ENCODE results near the gene YTHDF1.
A peak's percentile ranks its signal among the peaks of the same experiment; 100 is the strongest.

YTHDF1 gene

DNA sequence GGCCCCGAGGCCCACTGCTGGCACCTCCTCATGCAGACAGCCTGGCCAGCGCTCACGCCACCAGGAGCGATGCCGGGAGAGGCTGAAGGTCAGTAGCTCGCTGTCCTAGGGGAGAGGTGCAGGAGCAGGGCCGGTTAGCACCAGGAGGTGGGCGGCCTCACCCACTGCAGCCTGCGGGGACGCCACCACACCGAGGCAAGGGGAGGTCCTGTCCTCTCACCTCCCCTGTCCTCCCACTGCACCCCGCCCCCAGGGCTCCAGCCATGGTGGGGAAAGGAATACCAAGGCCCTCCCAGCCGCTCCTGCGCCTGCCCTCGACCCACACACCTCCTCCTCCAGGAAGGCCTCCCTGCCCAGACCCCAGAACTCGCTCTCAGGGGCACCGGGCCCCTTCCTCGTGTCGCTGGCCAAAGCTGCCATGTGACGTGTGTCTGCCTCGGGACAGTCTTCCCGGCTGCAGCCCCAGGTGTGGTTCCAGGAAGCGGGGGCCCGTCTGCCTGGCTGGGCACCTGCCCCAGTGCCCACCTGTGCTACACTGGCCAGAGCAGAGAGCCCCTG lies 31.8 kb upstream of the YTHDF1 start:
- no peak for DNase-seq

- DNase-seq, result no peak
Observed at GRCh38 chr20:63246490-63247288, 30.8 kb upstream of the YTHDF1 start.

DNA sequence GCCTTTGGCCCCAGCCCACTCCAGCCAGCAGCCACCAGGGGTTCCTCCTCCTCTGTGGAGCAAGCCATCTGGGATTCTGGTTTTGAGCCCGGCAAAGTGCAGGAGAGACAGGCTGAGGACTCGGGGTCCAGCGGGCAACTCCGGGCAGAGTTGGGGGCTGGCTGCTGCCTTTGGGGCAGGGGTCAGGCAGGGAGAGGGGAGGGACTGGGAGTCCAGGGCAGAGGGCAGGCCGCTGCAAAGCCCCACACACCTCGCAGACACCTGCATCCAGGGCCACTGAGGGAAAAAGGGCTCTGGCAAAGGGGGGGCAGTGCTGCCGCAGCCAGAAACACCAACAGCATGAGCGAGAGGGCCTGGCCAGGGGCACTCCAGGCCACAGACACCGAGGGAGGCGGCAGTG lies 28.5 kb upstream of the YTHDF1 start:
- DNase-seq, result no peak

DNA sequence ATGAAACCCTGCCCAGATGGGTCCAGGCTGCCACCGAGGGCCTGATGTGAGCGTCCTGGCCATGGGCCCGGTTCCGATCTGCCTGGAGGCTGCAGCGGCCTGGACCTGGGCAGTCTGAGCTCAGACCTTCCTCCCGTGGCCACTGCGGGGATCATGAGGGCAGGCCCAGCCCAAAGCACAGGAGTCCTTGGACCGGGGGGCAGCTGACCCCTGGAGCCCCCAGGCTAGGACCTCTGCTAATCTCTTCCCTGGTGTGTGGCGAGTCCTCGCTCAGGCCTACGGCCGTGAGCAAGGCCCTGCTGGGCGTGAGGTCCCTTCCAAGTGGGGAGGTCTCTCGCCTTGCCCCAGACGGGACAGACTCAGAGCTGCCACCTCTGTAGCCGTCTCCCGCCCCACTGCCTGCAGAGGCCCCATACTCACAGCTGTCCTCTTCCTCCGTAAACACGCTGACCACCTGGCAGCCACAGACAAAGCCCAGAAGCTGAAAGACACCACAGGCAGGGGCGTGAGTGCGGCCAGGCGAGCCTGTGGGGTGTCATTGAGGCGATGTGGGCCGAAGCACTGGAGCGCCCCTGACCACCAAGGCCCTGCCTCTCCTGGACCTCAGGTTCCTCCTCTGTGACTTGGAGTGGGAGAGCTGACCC lies 27.8 kb upstream of the YTHDF1 start:
- DNase-seq, result no peak

DNA sequence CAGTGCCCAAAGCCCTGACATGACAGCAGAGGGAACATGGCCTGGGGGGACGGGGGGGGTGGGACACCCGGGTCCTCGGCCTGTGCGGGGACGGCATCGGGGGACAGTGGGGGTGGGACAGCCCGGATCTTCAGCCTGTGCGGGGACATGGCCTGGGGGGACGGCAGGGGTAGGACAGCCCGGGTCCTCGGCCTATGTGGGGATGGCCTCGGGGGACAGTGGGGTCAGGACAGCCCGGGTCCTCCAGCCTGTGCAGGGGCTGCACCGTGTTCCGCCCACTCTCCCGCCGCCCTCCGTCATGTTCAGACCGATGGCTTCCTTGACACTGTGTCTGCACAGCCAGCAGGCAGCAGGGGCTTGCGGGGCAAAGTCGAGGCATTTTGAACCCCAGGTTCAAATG lies 26.8 kb upstream of the YTHDF1 start:
- no peak for DNase-seq

DNA sequence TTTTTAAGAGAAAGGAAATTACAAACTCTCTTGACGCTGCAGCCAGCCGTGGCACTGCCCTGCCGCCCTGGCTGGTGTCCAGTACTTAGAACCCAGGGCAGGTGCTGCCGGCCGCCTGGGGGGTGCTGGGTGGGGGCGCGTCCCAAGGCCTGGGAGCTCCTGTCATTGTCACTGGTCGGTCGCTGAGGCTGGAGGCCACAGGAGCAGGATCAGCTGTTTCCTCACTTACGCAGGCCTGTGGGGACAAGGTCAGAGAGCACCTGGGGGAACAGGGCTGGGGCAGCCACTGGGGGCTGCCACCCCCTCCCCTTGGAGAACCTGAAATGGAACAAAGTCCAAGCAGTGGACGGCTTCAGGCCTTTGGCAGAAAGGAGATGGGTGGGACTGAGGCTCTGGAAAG lies 25.3 kb upstream of the YTHDF1 start:
- DNase-seq, result no peak

- no peak for DNase-seq
Observed at GRCh38 chr20:63240004-63240403, 24.1 kb upstream of the YTHDF1 start.

GRCh38 chr20:63239431-63239830 lies 23.5 kb upstream of the YTHDF1 start:
- no peak for DNase-seq

DNA sequence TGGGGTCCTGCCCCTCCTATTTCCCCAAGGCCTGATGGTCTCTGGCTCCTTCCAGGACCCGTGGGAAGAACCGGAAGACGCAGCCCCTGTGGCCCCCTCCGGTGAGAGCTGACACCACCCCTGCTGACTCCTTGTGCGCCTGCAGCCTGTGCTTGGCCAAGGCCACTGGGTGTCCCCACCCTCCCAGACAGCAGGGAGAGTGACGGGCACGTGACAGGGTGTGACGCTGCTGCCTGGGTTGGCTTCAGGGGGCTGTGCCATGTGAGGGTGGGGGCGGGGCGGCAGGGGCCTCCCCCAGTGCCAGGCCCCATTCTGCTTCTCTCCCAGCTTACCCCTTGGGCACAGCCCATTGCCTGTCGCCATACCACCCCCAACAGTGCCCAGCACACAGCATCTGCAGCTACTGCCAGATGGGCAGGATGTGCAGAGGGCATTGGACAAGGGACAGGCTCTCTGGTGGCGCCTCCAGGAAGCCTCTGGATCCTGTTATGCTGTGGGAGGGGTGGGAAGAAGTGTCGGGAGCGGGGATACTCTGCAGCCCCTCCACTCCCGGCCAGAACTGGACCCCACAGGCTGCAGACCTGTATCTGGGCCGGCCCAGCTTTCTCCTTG lies 22.7 kb upstream of the YTHDF1 start:
- DNase-seq, result no peak

DNA sequence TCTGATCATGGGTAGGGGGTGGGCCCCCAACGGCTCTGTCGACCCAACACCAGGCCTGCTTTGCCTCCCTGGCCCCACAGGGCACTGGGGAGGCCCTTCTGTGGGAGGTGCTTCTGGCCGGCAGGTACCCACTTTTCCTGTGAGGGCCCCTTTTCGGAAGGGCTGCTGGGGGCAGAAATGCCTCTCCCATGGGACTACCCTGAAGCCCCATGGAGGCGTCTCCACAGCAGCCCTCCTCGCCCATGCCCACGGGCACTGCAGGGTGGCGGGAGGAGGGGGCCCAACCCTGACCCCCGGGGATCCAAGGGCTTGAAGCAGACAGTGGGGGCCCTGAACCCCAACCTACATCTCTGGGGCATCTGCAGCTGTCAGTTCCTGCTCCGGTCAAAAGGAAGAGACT lies 22.1 kb upstream of the YTHDF1 start:
- DNase-seq, result no peak

GRCh38 chr20:63236116-63236837 lies 20.3 kb upstream of the YTHDF1 start:
- DNase-seq, result no peak

GRCh38 chr20:63235399-63235983 lies 19.6 kb upstream of the YTHDF1 start, which contains the start of gene BIRC7:
Gene BIRC7 (plus strand): TSS chr20:63235905. CDS start chr20:63236097, 192 bp downstream.
- no peak for DNase-seq

- DNase-seq, result peak; percentile 39
Observed at GRCh38 chr20:63234693-63235398, 18.9 kb upstream of the YTHDF1 start.

GRCh38 chr20:63233924-63234323 lies 18.0 kb upstream of the YTHDF1 start:
- no peak for DNase-seq

DNA sequence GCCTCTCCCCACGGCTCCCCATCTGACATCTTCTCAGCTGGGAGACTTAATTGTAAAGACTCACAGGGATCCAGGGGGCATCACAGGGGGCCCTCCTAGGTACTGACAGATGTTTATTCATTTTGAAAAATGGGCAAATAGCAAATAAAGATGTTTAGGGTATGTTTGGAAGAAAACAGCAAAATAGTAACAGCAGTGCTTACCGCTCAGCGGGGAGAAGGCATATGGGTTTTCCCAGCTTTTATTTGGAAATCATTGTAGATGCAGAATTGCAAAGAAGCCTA lies 17.1 kb upstream of the YTHDF1 start:
- no peak for DNase-seq

DNA sequence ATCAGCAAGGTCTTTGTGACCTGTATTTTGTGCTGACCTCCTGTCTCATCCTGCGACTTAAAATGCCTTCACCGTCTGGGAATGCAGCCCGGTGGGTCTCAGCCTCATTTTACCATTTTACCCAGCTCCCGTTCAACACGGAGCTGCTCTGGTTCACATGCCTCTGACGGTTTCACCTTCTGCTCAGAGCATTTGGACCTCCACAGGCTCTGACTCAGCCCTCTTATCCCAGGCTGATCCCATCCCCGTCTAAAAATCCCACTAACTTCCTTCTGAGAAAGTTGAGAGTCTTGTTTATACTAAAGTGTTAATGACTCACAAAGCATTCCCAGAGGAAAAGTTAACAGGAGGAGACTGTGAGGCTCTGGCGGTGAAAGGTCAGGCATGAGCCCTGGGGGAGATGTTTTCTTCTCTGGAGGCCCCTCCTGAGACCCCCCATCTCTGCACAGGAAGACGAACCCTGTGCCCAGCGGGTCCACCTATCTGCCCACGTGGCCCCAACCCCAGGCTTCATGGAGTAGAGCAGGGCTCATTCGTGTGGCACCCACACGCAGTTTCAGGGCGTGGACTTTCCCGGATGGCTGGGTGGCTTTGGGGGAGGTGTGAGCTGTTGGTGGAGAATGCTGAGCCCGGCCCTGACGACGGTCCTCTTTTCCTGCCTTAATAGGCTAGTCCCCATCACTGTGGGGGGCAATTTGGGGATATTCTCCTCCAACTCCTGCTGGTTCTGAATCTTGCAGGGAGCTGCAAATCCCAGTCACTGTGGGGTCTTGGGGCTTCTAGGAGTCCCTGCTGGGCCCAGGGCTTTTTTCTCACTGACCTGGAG lies 16.5 kb upstream of the YTHDF1 start:
- DNase-seq, result no peak

DNA sequence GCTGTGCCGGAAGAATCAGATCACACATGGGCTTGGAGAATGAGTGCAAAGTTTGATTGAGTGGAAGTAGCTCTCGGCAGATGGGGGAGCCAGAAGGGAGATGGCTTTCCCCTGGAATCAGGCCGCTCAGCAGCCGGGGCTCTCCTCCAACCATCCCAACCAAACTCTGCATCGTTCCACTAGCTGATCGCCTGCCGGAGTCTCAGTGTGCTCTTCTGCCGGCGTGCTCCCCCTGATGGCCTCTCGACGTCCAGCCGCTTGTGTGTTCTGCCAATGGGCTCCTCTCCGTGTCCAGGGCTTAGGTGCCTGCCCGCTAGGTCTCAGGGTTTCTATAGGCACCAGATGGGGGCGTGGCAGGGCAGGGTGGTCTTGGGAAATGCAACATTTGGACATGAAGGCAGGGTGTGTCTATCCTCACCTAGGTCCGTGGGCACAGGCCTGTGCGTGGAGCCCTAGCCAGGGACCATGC lies 14.9 kb upstream of the YTHDF1 start:
- no peak for DNase-seq

GRCh38 chr20:63228806-63229205 lies 12.9 kb upstream of the YTHDF1 start:
- no peak for DNase-seq

DNA sequence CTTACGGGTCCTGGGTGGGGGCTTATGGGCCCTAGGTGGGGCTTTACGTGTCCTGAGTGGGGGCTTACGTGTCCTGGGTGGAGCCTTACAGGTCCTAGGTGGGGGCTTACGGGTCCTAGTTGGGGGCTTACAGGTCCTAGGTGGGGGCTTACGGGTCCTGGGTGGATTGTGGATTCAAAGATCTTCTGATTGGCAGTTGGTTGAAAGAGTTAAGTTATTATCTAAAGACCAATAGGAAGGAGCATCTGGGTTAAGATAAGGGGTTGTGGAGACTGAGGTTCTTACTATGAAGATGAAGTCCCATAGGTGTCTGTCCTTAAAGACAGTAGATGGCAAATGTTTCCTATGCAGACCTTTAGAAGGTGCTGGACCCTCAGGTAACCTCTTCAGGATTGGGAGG lies 11.3 kb upstream of the YTHDF1 start:
- no peak for DNase-seq

GRCh38 chr20:63226042-63226943 lies 10.4 kb upstream of the YTHDF1 start:
- DNase-seq, result no peak

All from COR-L47 (cell line).